Measurements from ENCODE around the gene BST1.

DNA sequence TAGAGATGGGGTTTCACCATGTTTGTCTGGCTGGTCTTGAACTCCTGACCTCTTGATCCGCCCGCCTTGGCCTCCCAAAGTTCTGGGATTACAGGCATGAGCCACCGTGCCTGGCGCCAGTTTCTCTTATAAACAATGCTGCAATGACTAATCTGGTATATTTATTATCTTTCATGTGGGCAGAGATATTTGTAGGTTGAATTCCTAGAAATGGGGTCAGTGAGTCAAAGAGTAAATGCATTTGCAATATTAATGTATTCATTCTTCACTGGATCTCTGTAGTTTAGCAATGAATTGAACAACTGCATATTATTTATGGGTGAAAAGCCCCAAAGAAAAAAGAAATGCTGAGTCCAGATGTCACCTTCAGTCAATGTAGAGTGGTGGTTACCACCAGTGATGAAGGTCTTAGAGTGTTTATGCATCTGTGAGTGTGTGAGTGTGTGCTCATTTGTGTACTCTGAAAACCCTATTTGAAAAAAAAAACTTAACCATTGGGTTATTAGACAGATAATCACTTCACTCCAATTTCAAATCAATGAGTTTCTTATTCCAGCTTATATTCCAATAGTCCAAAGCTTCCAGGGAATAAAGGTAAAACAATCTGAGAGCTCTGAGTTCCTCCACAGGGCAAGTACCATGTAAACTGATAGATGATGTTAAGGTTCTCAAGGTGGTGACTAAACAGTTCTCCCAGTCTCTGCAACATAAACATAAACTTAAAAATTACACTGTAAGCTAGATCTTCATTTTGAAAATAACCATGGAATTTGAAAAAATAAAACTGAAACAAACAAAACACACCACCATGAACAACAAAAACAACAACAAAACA is 52.7 kb downstream of the BST1 start:
- TF ChIP-seq, protein P1, sequence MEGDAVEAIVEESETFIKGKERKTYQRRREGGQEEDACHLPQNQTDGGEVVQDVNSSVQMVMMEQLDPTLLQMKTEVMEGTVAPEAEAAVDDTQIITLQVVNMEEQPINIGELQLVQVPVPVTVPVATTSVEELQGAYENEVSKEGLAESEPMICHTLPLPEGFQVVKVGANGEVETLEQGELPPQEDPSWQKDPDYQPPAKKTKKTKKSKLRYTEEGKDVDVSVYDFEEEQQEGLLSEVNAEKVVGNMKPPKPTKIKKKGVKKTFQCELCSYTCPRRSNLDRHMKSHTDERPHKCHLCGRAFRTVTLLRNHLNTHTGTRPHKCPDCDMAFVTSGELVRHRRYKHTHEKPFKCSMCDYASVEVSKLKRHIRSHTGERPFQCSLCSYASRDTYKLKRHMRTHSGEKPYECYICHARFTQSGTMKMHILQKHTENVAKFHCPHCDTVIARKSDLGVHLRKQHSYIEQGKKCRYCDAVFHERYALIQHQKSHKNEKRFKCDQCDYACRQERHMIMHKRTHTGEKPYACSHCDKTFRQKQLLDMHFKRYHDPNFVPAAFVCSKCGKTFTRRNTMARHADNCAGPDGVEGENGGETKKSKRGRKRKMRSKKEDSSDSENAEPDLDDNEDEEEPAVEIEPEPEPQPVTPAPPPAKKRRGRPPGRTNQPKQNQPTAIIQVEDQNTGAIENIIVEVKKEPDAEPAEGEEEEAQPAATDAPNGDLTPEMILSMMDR (conservative IDR thresholded peaks at IDR 0.05), result no peak
- no peak for TF ChIP-seq ZFX (IDR thresholded peaks at IDR 0.05)

Data from C4-2B (cell line).